ENCODE measurements around the gene ASIC1. TPM values are rescaled to one million over a fixed set of nuclear protein-coding genes. Genes with fewer than 3 reads are reported as not detected.

Gene ASIC1
- total RNA-seq, 4 donors from 2014 or later, result 0.70 to 5.7 (median 1.5) TPM; not detected in 1

- no peak for TF ChIP-seq CTCF (IDR thresholded peaks at IDR 0.05)
- no peak for TF ChIP-seq POLR2A (IDR thresholded peaks at IDR 0.05)
- peaks cover 4 to 59% (median 21%) of the 10 kb centered on the region in 4 donors for H3K4me1 ChIP-seq
- DNase-seq, result no peak
- no peak overlapping the region for H3K4me3 ChIP-seq
- H3K36me3 ChIP-seq, result no peaks in the 10 kb centered on the region
- H3K27ac ChIP-seq, result peak overlapping the region in 1 of 4 donors; percentile 73
- no peaks in the 10 kb centered on the region for H3K9me3 ChIP-seq
- no peaks in the 10 kb centered on the region for H3K27me3 ChIP-seq
Measured at GRCh38 chr12:50107416-50108268, 50.2 kb downstream of the ASIC1 start.

- peak overlapping the region; percentile 79 to 97 (median 94) for H3K27ac ChIP-seq
- no peaks in the 10 kb centered on the region for H3K9me3 ChIP-seq
- peaks cover 0 to 63% (median 28%) of the 10 kb centered on the region in 4 donors for H3K4me1 ChIP-seq
- no peak for DNase-seq
- no peaks in the 10 kb centered on the region for H3K27me3 ChIP-seq
- no peak overlapping the region for H3K4me3 ChIP-seq
- no peak for TF ChIP-seq POLR2A (IDR thresholded peaks at IDR 0.05)
- no peak for TF ChIP-seq CTCF (IDR thresholded peaks at IDR 0.05)
- no peaks in the 10 kb centered on the region for H3K36me3 ChIP-seq
Measured at GRCh38 chr12:50109319-50109718, 51.9 kb downstream of the ASIC1 start.

- peaks cover 0 to 63% (median 28%) of the 10 kb centered on the region in 4 donors for H3K4me1 ChIP-seq
- DNase-seq, result peak; percentile 56 to 88 (median 87)
- no peaks in the 10 kb centered on the region for H3K9me3 ChIP-seq
- TF ChIP-seq CTCF (IDR thresholded peaks at IDR 0.05) (no peak), POLR2A (IDR thresholded peaks at IDR 0.05) (peak; percentile 26 to 71)
- H3K4me3 ChIP-seq, result peak overlapping the region in 3 of 4 donors; percentile 14 to 40 (median 37)
- no peaks in the 10 kb centered on the region for H3K36me3 ChIP-seq
- no peaks in the 10 kb centered on the region for H3K27me3 ChIP-seq
- peak overlapping the region; percentile 79 to 97 (median 94) for H3K27ac ChIP-seq
Measured at GRCh38 chr12:50110127-50110761, 52.8 kb downstream of the ASIC1 start.

GRCh38 chr12:50110762-50111351 is 53.5 kb downstream of the ASIC1 start:
- Histone ChIP-seq H3K4me3 (peak overlapping the region; percentile 19 to 43 (median 38)), H3K27me3 (no peaks in the 10 kb centered on the region), H3K27ac (peak overlapping the region; percentile 79 to 97 (median 94)), H3K9me3 (no peaks in the 10 kb centered on the region), H3K36me3 (peaks cover 0 to 6% (median 0%) of the 10 kb centered on the region in 3 donors), H3K4me1 (peaks cover 0 to 57% (median 28%) of the 10 kb centered on the region in 4 donors)
- DNase-seq, result peak; percentile 73 to 87 (median 81)
- TF ChIP-seq CTCF (IDR thresholded peaks at IDR 0.05), result peak in 2 of 6 experiments; percentile 1 to 9
- TF ChIP-seq POLR2A (IDR thresholded peaks at IDR 0.05), result peak; percentile 38 to 60

- Histone ChIP-seq H3K9me3 (no peaks in the 10 kb centered on the region), H3K4me1 (peaks cover 0 to 54% (median 28%) of the 10 kb centered on the region in 4 donors), H3K27me3 (no peaks in the 10 kb centered on the region), H3K4me3 (peak overlapping the region; percentile 19 to 43 (median 38)), H3K36me3 (peaks cover 0 to 10% (median 0%) of the 10 kb centered on the region in 3 donors), H3K27ac (peak overlapping the region; percentile 79 to 97 (median 94))
- no peak for DNase-seq
- TF ChIP-seq POLR2A (IDR thresholded peaks at IDR 0.05) (no peak), CTCF (IDR thresholded peaks at IDR 0.05) (no peak)
Measured at GRCh38 chr12:50111395-50111692, 53.9 kb downstream of the ASIC1 start.
